A549 treated with ZK216348 at 1 μM for 4 hours (cell line): ENCODE results near the gene NOTCH3. TPM values are rescaled to one million over a fixed set of nuclear protein-coding genes. Genes with fewer than 3 reads are reported as not detected.

Experiments
- total RNA-seq: library from RNA; stranded (reverse); fragments of 200-300 nt; extraction: Qiagen RNA extraction; gene quantifications from 5 replicates; pipeline ENCODE4 v1.2.3, GENCODE V29; 2022; ENCODE audit warnings: low read depth

The NOTCH3 gene
- 6.2 to 16.3 TPM (median 13.3 TPM) in 5 replicates for total RNA-seq

GRCh38 chr19:15200553-15201364 lies at the start of gene NOTCH3:
Gene NOTCH3 (minus strand): TSS chr19:15200995. CDS start chr19:15200905, 90 bp downstream.

Other genes with a start within 250 kb of the NOTCH3 start
- gene SLC1A6, start 221.1 kb downstream of the NOTCH3 start, total RNA-seq = not detected in 5 replicates
- not detected in 5 replicates for gene CASP14, start 151.5 kb downstream of the NOTCH3 start, total RNA-seq
- not detected in 5 replicates for gene OR1I1, start 118.8 kb downstream of the NOTCH3 start, total RNA-seq
- gene SYDE1, start 93.6 kb downstream of the NOTCH3 start, total RNA-seq = 9.3 to 19.2 TPM (median 17.4 TPM) in 5 replicates
- 0.12 TPM in 1 of 5 replicates, not detected in the others for gene EPHX3, start 31.5 kb upstream of the NOTCH3 start, total RNA-seq
- 20.2 to 35.6 TPM (median 29.3 TPM) in 5 replicates for gene BRD4, start 131.5 kb upstream of the NOTCH3 start, total RNA-seq
- gene AKAP8, start 178.8 kb upstream of the NOTCH3 start, total RNA-seq = 15.3 to 19.8 TPM (median 18.0 TPM) in 5 replicates
- 35.2 to 43.3 TPM (median 37.1 TPM) in 5 replicates for gene AKAP8L, start 218.0 kb upstream of the NOTCH3 start, total RNA-seq
- 11.8 to 23.9 TPM (median 22.8 TPM) in 5 replicates for gene WIZ, start 249.0 kb upstream of the NOTCH3 start, total RNA-seq